Measurements from ENCODE around the gene CDH6. TPM values are rescaled to one million over a fixed set of nuclear protein-coding genes. Genes with fewer than 3 reads are reported as not detected.

CDH6 gene
- total RNA-seq, 2 donors from 2014 or later = 0.52 to 2.0 TPM

DNA sequence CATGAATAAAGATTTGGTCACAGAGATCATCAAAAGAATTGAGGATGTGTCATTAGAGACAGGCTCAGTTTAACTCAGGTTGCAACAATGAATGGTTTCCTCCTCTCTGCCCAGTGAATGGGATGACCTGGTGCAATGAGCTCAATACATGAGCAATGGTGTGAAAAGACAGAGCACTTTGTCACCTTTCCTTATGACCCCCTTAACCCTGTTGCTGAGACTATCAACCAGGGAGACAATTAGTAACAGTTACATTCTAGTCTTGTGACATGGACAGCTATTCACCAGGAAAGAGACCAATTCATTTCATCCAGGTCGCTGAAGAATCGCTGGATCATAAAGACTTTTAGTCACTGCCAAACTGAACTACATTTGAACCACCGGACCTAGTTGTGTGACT, 19.9 kb upstream of the CDH6 start:
- Histone ChIP-seq H3K4me3 (no peak overlapping the region), H3K27me3 (no peaks in the 10 kb centered on the region), H3K36me3 (no peaks in the 10 kb centered on the region), H3K9ac (ENCODE audit: low read depth in 2 of 2, low read length in 2 of 2) (no peak overlapping the region), H3K27ac (no peak overlapping the region), H3K4me1 (no peaks in the 10 kb centered on the region), H3K9me3 (no peaks in the 10 kb centered on the region)
- TF ChIP-seq, protein P1, sequence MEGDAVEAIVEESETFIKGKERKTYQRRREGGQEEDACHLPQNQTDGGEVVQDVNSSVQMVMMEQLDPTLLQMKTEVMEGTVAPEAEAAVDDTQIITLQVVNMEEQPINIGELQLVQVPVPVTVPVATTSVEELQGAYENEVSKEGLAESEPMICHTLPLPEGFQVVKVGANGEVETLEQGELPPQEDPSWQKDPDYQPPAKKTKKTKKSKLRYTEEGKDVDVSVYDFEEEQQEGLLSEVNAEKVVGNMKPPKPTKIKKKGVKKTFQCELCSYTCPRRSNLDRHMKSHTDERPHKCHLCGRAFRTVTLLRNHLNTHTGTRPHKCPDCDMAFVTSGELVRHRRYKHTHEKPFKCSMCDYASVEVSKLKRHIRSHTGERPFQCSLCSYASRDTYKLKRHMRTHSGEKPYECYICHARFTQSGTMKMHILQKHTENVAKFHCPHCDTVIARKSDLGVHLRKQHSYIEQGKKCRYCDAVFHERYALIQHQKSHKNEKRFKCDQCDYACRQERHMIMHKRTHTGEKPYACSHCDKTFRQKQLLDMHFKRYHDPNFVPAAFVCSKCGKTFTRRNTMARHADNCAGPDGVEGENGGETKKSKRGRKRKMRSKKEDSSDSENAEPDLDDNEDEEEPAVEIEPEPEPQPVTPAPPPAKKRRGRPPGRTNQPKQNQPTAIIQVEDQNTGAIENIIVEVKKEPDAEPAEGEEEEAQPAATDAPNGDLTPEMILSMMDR (IDR thresholded peaks at IDR 0.05) = no peak
- DNase-seq = no peak
- intact Hi-C loops (cut with DNase I) = no loop called here

DNA sequence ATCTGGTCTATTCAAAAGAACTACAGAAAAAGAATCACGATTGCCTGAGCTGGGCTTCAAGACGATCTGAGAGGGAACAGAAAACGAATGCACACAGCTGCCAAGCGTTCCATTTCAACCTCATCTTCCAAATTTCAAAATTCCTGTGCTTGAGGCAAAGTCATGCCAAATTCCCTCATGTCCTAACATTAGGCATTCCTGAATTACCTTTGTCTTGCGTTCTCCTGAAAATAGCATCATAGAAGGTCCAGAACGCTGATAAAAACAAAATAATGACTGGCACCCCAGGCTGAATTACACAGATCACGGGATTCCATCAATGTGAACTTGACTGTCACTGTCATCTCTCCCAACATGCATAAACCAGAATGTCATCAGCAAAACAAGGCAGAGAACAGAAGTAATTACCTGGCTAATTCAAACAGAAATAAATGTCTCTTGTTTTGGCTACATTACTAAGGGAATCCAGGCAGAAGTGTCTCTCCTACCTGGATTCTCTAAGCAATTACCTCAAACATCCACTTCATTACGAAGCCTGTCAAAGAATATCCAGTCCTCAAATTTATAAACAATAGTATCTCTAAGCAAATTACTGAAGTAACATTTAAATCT, 12.0 kb upstream of the CDH6 start:
- H3K9ac ChIP-seq (ENCODE audit: low read depth in 2 of 2, low read length in 2 of 2) = no peak overlapping the region
- intact Hi-C loops (cut with DNase I) = no loop called here
- no peaks in the 10 kb centered on the region for H3K27me3 ChIP-seq
- H3K36me3 ChIP-seq = no peaks in the 10 kb centered on the region
- TF ChIP-seq, protein P1 (IDR thresholded peaks at IDR 0.05) = no peak
- H3K4me3 ChIP-seq = no peak overlapping the region
- no peaks in the 10 kb centered on the region for H3K4me1 ChIP-seq
- no peak overlapping the region for H3K27ac ChIP-seq
- H3K9me3 ChIP-seq = no peaks in the 10 kb centered on the region
- DNase-seq = no peak

DNA sequence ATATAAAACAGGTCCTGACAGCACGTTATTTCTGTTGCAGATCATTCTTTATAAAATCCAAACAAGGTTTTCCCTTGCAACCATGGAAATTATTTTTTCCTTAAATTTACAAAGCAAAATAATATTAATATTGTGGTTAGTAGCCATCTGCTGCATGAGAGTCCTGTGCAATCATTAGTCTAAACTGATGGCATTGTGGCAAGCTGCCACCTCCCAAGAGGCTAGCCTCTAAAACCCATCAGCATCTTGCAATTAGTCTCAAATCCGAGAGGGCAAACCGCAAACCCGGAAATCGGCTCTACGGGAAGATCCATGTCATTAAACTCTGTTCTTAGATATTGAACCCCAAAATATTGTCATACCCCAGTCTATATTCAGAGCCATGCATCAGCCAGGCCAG, 11.3 kb upstream of the CDH6 start:
- no peak for DNase-seq
- H3K4me1 ChIP-seq = no peaks in the 10 kb centered on the region
- TF ChIP-seq, protein P1 (IDR thresholded peaks at IDR 0.05) = no peak
- H3K27me3 ChIP-seq = no peaks in the 10 kb centered on the region
- no peak overlapping the region for H3K9ac ChIP-seq (ENCODE audit: low read depth in 2 of 2, low read length in 2 of 2)
- no peaks in the 10 kb centered on the region for H3K36me3 ChIP-seq
- no peak overlapping the region for H3K27ac ChIP-seq
- no peak overlapping the region for H3K4me3 ChIP-seq
- intact Hi-C loops (cut with DNase I) = no loop called here
- H3K9me3 ChIP-seq = no peaks in the 10 kb centered on the region

DNA sequence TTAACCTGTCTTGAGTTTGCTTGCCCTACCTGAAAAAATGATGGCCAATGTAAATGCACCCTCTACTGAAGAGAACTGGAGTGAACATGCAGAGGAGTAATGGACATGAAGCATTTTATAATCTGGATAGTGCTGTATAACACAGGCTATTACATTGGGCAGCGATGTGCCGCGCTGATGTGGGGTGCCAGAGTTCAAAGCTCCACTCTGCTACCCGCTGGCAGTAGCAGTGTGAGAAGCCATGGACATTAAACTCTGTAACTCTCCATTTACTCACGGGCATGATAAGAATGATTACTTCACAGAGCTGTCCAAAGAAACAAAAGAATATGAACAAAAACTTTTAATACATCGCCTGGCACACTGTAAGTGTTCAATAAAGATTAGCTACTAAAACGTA, 7.5 kb upstream of the CDH6 start:
- Histone ChIP-seq H3K4me3 (no peak overlapping the region), H3K9me3 (no peaks in the 10 kb centered on the region), H3K36me3 (no peaks in the 10 kb centered on the region), H3K4me1 (no peaks in the 10 kb centered on the region), H3K27ac (no peak overlapping the region), H3K27me3 (no peaks in the 10 kb centered on the region), H3K9ac (ENCODE audit: low read depth in 2 of 2, low read length in 2 of 2) (no peak overlapping the region)
- TF ChIP-seq, protein P1 (IDR thresholded peaks at IDR 0.05) = no peak
- DNase-seq = no peak
- intact Hi-C loops (cut with DNase I) = no loop called here

DNA sequence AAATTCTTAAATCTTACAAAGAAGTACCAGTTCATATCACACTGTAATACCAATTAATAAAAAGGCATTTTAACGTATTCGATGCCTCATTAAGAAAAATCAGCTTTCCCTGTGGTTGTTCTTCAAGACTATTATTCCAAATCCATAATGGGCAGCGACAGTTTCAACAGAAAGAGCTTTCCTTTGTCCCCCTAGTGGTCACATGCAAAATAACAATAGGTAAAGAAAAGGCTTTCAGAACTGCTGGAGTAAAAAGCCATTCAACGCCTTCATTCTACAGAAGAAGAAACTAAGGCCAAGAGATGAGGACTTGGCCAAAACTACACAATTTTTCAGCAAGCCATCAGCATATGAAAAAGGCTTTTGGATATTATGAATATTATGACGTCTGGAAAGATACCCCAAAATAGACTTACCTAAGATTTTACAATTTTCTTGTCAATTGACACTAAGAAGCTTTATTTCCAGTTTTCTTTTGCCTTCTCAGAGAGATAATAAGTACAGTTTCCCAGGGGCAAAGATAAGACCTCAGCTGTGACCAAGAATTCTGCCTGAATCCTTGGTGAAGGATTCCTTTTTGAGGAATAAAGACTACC, 6.7 kb upstream of the CDH6 start:
- TF ChIP-seq, protein P1 (IDR thresholded peaks at IDR 0.05) = peak; percentile 78
- no peaks in the 10 kb centered on the region for H3K27me3 ChIP-seq
- H3K9ac ChIP-seq (ENCODE audit: low read depth in 2 of 2, low read length in 2 of 2) = no peak overlapping the region
- no peak overlapping the region for H3K4me3 ChIP-seq
- intact Hi-C loops (cut with DNase I) = no loop called here
- H3K27ac ChIP-seq = no peak overlapping the region
- H3K9me3 ChIP-seq = no peaks in the 10 kb centered on the region
- H3K4me1 ChIP-seq = no peaks in the 10 kb centered on the region
- DNase-seq = no peak
- no peaks in the 10 kb centered on the region for H3K36me3 ChIP-seq

Data from colonic mucosa (tissue), 4 donors.